ENCODE results near the gene CDK7. TPM values are rescaled to one million over a fixed set of nuclear protein-coding genes. Genes with fewer than 3 reads are reported as not detected.

Gene CDK7
- polyA plus RNA-seq, 1 donor (not counting 4 experiments of a cell fraction or from before 2014, with no cell fraction given), result 80.5 TPM

- dilution Hi-C loops (cut with MboI; ENCODE audit: extremely low pct_ligation_motif_present, low sequenced_read_pairs), result no loop called here
- Histone ChIP-seq H3K79me2 (ENCODE audit: control insufficient read depth, insufficient read depth, low read length) (no peaks in the 10 kb centered on the region), H3K9ac (ENCODE audit: control insufficient read depth, extremely low read depth, insufficient read depth, low read length) (no peak overlapping the region), H4K20me1 (ENCODE audit: control insufficient read depth, extremely low read depth, insufficient read depth, low read length) (no peaks in the 10 kb centered on the region), H3K36me3 (ENCODE audit: control insufficient read depth in 2 of 2, extremely low read depth in 1 of 2, insufficient read depth in 2 of 2, low read length in 2 of 2) (peaks cover 0 to 2% of the 10 kb centered on the region in 2 experiments), H3K4me2 (ENCODE audit: control insufficient read depth, extremely low read depth, insufficient read depth, low read depth, low read length) (no peak overlapping the region), H3K27ac (ENCODE audit: control insufficient read depth, insufficient read depth, low read length) (no peak overlapping the region), H3K4me3 (ENCODE audit: control insufficient read depth in 2 of 3, extremely low read depth in 1 of 3, insufficient read depth in 2 of 3, low read depth in 1 of 3, low read length in 3 of 3) (no peak overlapping the region), H2AFZ (ENCODE audit: control insufficient read depth, low read length) (no peak overlapping the region), H3K27me3 (ENCODE audit: control insufficient read depth, extremely low read depth, insufficient read depth, low read length) (no peaks in the 10 kb centered on the region), H3K4me1 (ENCODE audit: control insufficient read depth, extremely low read depth, insufficient read depth, low read length) (no peaks in the 10 kb centered on the region), H3K9me3 (ENCODE audit: control insufficient read depth, low read depth, low read length) (no peaks in the 10 kb centered on the region), H3K9me1 (ENCODE audit: control insufficient read depth, extremely low read depth, insufficient read depth, low read length) (no peaks in the 10 kb centered on the region)
- FAIRE-seq (no peak), DNase-seq (ENCODE audit: low read depth, low spot score) (no peak)
- TF ChIP-seq, protein P1, sequence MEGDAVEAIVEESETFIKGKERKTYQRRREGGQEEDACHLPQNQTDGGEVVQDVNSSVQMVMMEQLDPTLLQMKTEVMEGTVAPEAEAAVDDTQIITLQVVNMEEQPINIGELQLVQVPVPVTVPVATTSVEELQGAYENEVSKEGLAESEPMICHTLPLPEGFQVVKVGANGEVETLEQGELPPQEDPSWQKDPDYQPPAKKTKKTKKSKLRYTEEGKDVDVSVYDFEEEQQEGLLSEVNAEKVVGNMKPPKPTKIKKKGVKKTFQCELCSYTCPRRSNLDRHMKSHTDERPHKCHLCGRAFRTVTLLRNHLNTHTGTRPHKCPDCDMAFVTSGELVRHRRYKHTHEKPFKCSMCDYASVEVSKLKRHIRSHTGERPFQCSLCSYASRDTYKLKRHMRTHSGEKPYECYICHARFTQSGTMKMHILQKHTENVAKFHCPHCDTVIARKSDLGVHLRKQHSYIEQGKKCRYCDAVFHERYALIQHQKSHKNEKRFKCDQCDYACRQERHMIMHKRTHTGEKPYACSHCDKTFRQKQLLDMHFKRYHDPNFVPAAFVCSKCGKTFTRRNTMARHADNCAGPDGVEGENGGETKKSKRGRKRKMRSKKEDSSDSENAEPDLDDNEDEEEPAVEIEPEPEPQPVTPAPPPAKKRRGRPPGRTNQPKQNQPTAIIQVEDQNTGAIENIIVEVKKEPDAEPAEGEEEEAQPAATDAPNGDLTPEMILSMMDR (optimal IDR thresholded peaks at IDR 0.05 in 1 of 3, IDR thresholded peaks at IDR 0.05 in 1 of 3, conservative IDR thresholded peaks at IDR 0.05 in 1 of 3; ENCODE audit: extremely low read depth in 1 of 3, insufficient read depth in 2 of 3, low read length in 3 of 3), result no peak
- TF ChIP-seq EZH2 (IDR thresholded peaks at IDR 0.05; ENCODE audit: low read length), result no peak
Measured at GRCh38 chr5:69317391-69317790, 82.7 kb downstream of the CDK7 start.

- H3K27me3 ChIP-seq (ENCODE audit: control insufficient read depth, extremely low read depth, insufficient read depth, low read length), result no peaks in the 10 kb centered on the region
- peaks cover under 1% of the 10 kb centered on the region for H3K4me1 ChIP-seq (ENCODE audit: control insufficient read depth, extremely low read depth, insufficient read depth, low read length)
- H3K9ac ChIP-seq (ENCODE audit: control insufficient read depth, extremely low read depth, insufficient read depth, low read length), result no peak overlapping the region
- H3K36me3 ChIP-seq (ENCODE audit: control insufficient read depth in 2 of 2, extremely low read depth in 1 of 2, insufficient read depth in 2 of 2, low read length in 2 of 2), result no peaks in the 10 kb centered on the region
- TF ChIP-seq EZH2 (IDR thresholded peaks at IDR 0.05; ENCODE audit: low read length), result no peak
- TF ChIP-seq, protein P1 (optimal IDR thresholded peaks at IDR 0.05 in 1 of 3, IDR thresholded peaks at IDR 0.05 in 1 of 3, conservative IDR thresholded peaks at IDR 0.05 in 1 of 3; ENCODE audit: extremely low read depth in 1 of 3, insufficient read depth in 2 of 3, low read length in 3 of 3), result no peak
- no peak overlapping the region for H3K4me3 ChIP-seq (ENCODE audit: control insufficient read depth in 2 of 3, extremely low read depth in 1 of 3, insufficient read depth in 2 of 3, low read depth in 1 of 3, low read length in 3 of 3)
- H3K79me2 ChIP-seq (ENCODE audit: control insufficient read depth, insufficient read depth, low read length), result no peaks in the 10 kb centered on the region
- no peaks in the 10 kb centered on the region for H4K20me1 ChIP-seq (ENCODE audit: control insufficient read depth, extremely low read depth, insufficient read depth, low read length)
- no peaks in the 10 kb centered on the region for H3K9me1 ChIP-seq (ENCODE audit: control insufficient read depth, extremely low read depth, insufficient read depth, low read length)
- H3K4me2 ChIP-seq (ENCODE audit: control insufficient read depth, extremely low read depth, insufficient read depth, low read depth, low read length), result no peak overlapping the region
- DNase-seq (ENCODE audit: low read depth, low spot score) (no peak), FAIRE-seq (no peak)
- H3K9me3 ChIP-seq (ENCODE audit: control insufficient read depth, low read depth, low read length), result no peaks in the 10 kb centered on the region
- dilution Hi-C loops (cut with MboI; ENCODE audit: extremely low pct_ligation_motif_present, low sequenced_read_pairs), result no loop called here
- no peak overlapping the region for H2AFZ ChIP-seq (ENCODE audit: control insufficient read depth, low read length)
- H3K27ac ChIP-seq (ENCODE audit: control insufficient read depth, insufficient read depth, low read length), result no peak overlapping the region
Measured at GRCh38 chr5:69326365-69326764, 91.7 kb downstream of the CDK7 start.

Other genes starting within 250 kb of the CDK7 start
- 25.5 to 43.4 TPM (median 43.1 TPM) in 3 replicates for gene SLC30A5, start 140.9 kb upstream of the CDK7 start, polyA plus RNA-seq
- 38.8 to 126 TPM (median 98.0 TPM) in 3 replicates for gene CCNB1, start 67.7 kb upstream of the CDK7 start, polyA plus RNA-seq
- 4.6 to 13.4 TPM (median 7.4 TPM) in 3 replicates for gene CENPH, start 45.3 kb upstream of the CDK7 start, polyA plus RNA-seq
- gene CCDC125, start 97.9 kb downstream of the CDK7 start, polyA plus RNA-seq, result 3.8 to 6.3 TPM (median 3.9 TPM) in 3 replicates
- 21.3 to 60.3 TPM (median 27.3 TPM) in 3 replicates for gene AK6, start 134.6 kb downstream of the CDK7 start, polyA plus RNA-seq
- 167 to 237 TPM (median 187 TPM) in 3 replicates for gene TAF9, start 134.6 kb downstream of the CDK7 start, polyA plus RNA-seq
- 13.4 to 23.0 TPM (median 22.8 TPM) in 3 replicates for gene RAD17, start 134.9 kb downstream of the CDK7 start, polyA plus RNA-seq
- gene MARVELD2, start 180.2 kb downstream of the CDK7 start, polyA plus RNA-seq, result 16.7 to 20.2 TPM (median 17.6 TPM) in 3 replicates